ENCODE results near the gene TMOD4.
"Not testable (repeated sequence)": the region's sequence is repeated elsewhere in the genome, so short reads cannot be mapped to it uniquely, and the experiment has no call there.

TMOD4 gene

DNA sequence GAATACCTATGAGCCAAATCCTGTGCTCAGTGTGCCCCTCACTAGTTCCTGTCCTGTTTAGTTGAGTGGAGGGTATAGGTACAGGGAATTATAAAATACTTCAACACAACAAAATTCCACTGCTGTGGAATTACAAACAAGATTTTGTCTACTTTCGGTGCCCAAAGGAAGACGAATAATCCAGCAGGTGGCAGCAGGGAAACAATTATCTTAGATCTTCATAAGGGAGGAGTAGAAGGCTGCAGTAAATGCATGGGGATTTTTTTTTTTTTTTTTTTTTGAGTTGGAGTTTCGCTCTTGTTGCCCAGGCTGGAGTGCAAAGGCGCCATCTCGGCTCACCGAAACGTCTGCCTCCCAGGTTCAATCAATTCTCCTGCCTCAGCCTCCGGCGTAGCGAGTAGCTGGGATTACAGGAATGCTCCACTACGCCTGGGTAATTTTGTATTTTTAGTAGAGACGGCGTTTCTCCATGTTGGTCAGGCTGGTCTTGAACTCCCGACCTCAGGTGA, 20.6 kb upstream of the TMOD4 start:
- 74 to 76% methylated on average over 8 to 10 of the region's 14 CpGs for WGBS, 2 experiments (ENCODE audit: insufficient coverage in 2 of 2)
- peaks cover 5% of the 10 kb centered on the region for H3K36me3 ChIP-seq (ENCODE audit: control insufficient read depth, insufficient read depth, low read length)
- H3K9me3 ChIP-seq (ENCODE audit: control insufficient read depth, low read length), result no peaks in the 10 kb centered on the region
- no peak overlapping the region for H3K27ac ChIP-seq (ENCODE audit: low read depth, low read length, severe bottlenecking)
- no peaks in the 10 kb centered on the region for H3K4me1 ChIP-seq (ENCODE audit: control insufficient read depth, insufficient read depth, low read length, poor library complexity, severe bottlenecking)
- H3K4me3 ChIP-seq (ENCODE audit: extremely low read depth, insufficient read depth, low read length, poor library complexity, severe bottlenecking), result no peak overlapping the region

DNA sequence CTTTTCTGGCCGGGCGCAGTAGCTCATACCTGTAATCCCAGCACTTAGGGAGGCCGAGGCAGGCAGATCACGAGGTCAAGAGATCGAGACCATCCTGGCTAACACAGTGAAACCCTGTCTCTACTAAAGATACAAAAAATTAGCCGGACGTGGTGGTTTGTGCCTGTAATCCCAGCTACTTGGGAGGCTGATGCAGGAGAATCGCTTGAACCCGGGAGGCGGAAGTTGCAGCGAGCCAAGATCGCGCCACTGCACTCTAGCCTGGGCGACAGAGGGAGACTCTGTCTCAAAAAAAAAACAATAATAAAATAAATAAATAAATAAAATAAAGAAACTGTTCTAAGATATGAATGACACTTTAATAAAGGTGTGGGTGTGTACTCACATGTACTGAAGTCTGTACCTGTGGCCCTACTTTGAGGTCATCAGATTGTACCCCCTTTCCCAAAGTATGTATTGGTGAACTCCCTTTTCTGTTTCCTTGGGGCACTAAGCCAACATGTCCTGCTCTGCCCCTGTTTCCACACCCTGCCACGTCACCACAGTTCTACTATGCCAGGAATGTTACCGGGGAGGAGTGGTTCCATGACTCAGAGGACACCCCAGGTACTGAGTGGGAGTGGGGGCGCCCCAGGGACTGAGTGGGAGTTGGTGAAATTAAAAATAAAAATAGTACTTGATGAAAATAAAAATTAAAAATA, 19.3 kb upstream of the TMOD4 start:
- not testable (repeated sequence) for H3K4me1 ChIP-seq (ENCODE audit: control insufficient read depth, insufficient read depth, low read length, poor library complexity, severe bottlenecking); H3K36me3 ChIP-seq (ENCODE audit: control insufficient read depth, insufficient read depth, low read length); H3K9me3 ChIP-seq (ENCODE audit: control insufficient read depth, low read length); H3K27ac ChIP-seq (ENCODE audit: low read depth, low read length, severe bottlenecking); H3K4me3 ChIP-seq (ENCODE audit: extremely low read depth, insufficient read depth, low read length, poor library complexity, severe bottlenecking)
- WGBS, 2 experiments (ENCODE audit: insufficient coverage in 2 of 2), result 84 to 92% methylated on average over 7 to 12 of the region's 17 CpGs

DNA sequence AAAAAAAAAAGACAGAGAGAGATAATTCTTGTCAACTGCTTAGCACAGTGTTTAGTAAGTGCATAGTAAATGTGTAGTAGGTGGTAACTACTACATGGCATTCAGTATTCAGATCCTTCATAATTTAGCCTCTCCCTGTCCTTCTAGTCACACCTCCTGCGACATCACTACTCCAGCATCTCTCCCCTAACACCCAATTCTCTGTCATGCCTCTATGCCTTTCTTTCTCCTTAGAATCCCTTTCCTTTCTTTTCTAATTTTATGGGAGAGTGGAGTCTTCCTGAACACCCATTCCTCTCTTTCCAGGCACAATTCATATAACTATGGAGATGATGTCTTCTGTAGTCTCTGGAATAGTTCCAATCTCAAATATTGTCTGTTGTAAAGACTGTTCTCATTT, 18.1 kb upstream of the TMOD4 start:
- no peaks in the 10 kb centered on the region for H3K9me3 ChIP-seq (ENCODE audit: control insufficient read depth, low read length)
- no peak overlapping the region for H3K27ac ChIP-seq (ENCODE audit: low read depth, low read length, severe bottlenecking)
- no peak overlapping the region for H3K4me3 ChIP-seq (ENCODE audit: extremely low read depth, insufficient read depth, low read length, poor library complexity, severe bottlenecking)
- 67% methylated on average over 1 of the region's 1 CpG; no CpG with 5 or more reads in 1 of the 2 experiments for WGBS, 2 experiments (ENCODE audit: insufficient coverage in 2 of 2)
- no peaks in the 10 kb centered on the region for H3K4me1 ChIP-seq (ENCODE audit: control insufficient read depth, insufficient read depth, low read length, poor library complexity, severe bottlenecking)
- no peaks in the 10 kb centered on the region for H3K36me3 ChIP-seq (ENCODE audit: control insufficient read depth, insufficient read depth, low read length)

DNA sequence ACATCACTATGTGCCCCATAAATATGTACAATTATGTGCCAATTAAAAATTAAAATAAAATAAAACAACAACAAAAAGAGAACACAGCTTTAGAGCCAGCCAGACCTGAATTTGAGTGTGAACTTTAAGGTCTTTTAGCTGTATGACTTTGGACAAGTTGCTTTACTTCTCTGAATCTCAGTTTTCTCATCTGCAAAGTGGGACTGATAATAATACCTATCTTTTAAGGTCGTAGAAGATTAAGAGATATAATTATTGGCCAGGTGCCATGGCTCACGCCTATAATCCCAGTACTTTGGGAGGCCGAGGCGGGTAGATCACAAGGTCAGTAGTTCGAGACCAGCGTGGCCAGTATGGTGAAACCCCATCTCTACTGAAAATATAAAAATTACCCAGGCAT, 17.5 kb upstream of the TMOD4 start:
- 96% methylated on average over 5 to 6 of the region's 6 CpGs for WGBS, 2 experiments (ENCODE audit: insufficient coverage in 2 of 2)
- Histone ChIP-seq H3K4me3 (ENCODE audit: extremely low read depth, insufficient read depth, low read length, poor library complexity, severe bottlenecking) (no peak overlapping the region), H3K27ac (ENCODE audit: low read depth, low read length, severe bottlenecking) (no peak overlapping the region), H3K36me3 (ENCODE audit: control insufficient read depth, insufficient read depth, low read length) (no peaks in the 10 kb centered on the region), H3K4me1 (ENCODE audit: control insufficient read depth, insufficient read depth, low read length, poor library complexity, severe bottlenecking) (no peaks in the 10 kb centered on the region), H3K9me3 (ENCODE audit: control insufficient read depth, low read length) (no peaks in the 10 kb centered on the region)

DNA sequence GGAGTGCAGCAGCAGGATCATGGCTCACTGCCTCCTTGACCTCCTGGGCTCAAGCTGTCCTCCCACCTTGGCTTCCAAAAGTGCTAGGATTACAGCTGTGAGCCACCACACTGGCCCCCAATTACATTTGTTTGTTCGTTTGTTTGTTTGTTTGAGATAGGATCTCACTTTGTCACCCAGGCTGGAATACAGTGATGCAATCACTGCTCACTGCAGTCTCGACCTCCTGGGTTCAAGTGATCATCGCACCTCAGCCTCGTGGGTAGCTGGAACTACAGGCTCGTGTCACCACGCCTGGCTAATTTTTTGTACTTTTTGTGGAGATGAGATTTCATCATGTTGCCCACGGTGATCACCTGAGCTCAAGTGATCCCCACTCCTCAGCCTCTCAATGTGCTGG, 16.3 kb upstream of the TMOD4 start:
- Histone ChIP-seq H3K27ac (ENCODE audit: low read depth, low read length, severe bottlenecking) (no peak overlapping the region), H3K9me3 (ENCODE audit: control insufficient read depth, low read length) (no peaks in the 10 kb centered on the region), H3K4me1 (ENCODE audit: control insufficient read depth, insufficient read depth, low read length, poor library complexity, severe bottlenecking) (no peaks in the 10 kb centered on the region), H3K4me3 (ENCODE audit: extremely low read depth, insufficient read depth, low read length, poor library complexity, severe bottlenecking) (no peak overlapping the region), H3K36me3 (ENCODE audit: control insufficient read depth, insufficient read depth, low read length) (no peaks in the 10 kb centered on the region)
- whole genome bisulfite sequencing, 2 experiments (ENCODE audit: insufficient coverage in 2 of 2), result 88 to 100% methylated on average over 1 to 4 of the region's 7 CpGs

DNA sequence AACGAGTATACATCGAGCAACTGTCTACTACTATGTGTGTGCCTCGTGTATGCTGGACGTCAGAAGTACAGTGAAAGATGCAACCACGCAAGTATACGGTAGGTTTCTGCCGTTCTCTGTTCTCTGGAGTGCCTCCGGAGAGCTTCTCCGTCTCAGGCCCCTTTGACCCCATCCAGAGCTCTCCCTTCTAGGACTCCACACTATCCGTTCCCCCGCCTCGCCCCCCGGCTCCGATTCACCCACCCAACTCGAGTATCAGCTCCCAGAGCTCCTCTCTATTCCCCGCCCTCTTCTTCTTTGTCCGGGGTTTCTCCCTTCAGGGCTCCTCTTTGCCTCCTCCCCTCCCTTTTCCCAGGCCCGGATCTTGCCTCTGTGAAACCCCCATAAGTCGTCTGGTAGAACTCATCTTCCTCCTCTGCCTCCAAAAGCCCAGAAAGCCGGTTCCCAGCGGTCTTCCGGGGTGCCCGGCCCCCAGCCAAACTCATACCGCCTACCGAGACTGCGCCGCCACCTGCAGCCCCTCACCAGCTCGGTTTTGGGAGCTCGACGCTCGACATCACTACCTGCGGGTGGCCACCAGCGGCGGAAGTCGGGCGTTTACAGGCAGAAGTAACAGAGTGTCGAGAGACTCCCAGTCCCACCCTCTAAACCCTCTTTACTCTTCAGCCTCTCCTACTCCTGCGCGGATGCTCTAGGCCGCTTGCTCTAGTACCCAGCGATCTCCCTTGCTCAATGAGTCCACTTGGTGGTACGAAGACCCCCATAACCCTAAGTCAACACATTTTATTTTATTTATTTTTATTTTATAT, 14.1 kb upstream of the TMOD4 start, which contains the start of gene VPS72:
TSS of gene VPS72 (minus strand) at position 561 of the 809 bp plus-strand sequence. CDS start at position 485, 76 bp downstream.
- no peaks in the 10 kb centered on the region for H3K4me1 ChIP-seq (ENCODE audit: control insufficient read depth, insufficient read depth, low read length, poor library complexity, severe bottlenecking)
- 0% methylated on average over 32 to 35 of the region's 42 CpGs for WGBS, 2 experiments (ENCODE audit: insufficient coverage in 2 of 2)
- H3K4me3 ChIP-seq (ENCODE audit: extremely low read depth, insufficient read depth, low read length, poor library complexity, severe bottlenecking), result peak within 1 kb of the TSS; percentile 73
- H3K27ac ChIP-seq (ENCODE audit: low read depth, low read length, severe bottlenecking), result peak within 1 kb of the TSS; percentile 73
- H3K36me3 ChIP-seq (ENCODE audit: control insufficient read depth, insufficient read depth, low read length), result peaks cover 13% of the 10 kb centered on the region
- no peaks in the 10 kb centered on the region for H3K9me3 ChIP-seq (ENCODE audit: control insufficient read depth, low read length)

DNA sequence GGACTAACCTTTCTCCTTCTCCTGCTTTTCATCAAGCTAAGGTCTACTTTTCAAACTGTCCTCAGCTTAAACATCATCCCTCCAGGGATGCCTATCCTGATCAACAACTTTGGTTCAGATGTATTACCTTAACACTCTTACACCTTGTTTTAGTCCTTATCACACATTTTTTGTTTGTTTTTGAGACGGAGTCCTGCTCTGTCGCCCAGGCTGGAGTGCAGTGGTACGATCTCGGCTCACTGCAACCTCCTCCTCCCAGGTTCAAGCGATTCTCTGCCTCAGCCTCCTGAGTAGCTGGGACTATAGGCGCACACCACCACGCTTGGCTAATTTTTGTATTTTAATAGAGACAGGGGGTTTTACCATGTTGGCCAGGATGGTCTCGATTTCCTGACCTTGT, 12.9 kb upstream of the TMOD4 start:
- 91 to 95% methylated on average over 5 to 7 of the region's 8 CpGs for WGBS, 2 experiments (ENCODE audit: insufficient coverage in 2 of 2)
- peak overlapping the region; percentile 73 for H3K4me3 ChIP-seq (ENCODE audit: extremely low read depth, insufficient read depth, low read length, poor library complexity, severe bottlenecking)
- not testable (repeated sequence) for H3K9me3 ChIP-seq (ENCODE audit: control insufficient read depth, low read length); H3K4me1 ChIP-seq (ENCODE audit: control insufficient read depth, insufficient read depth, low read length, poor library complexity, severe bottlenecking); H3K27ac ChIP-seq (ENCODE audit: low read depth, low read length, severe bottlenecking)
- peaks cover 24% of the 10 kb centered on the region for H3K36me3 ChIP-seq (ENCODE audit: control insufficient read depth, insufficient read depth, low read length)

DNA sequence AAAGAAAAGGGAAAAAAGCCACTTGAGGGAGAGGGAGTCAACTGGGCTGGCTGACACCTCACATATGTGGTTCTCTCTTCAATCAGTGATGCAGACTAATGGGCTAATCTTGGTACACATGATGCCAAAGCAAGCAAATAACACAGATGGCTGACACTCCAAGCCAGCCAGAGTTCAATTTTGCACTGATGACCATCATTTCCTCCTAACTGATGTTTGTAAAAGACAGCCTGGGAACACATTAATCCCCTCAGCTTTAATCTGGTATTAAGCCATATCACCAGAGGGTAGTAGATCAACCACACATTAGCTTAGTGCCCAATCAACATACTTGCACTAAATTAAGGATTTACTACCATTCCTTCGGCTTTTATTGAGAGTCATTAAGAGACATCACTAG, 11.4 kb upstream of the TMOD4 start:
- peaks cover 39% of the 10 kb centered on the region for H3K36me3 ChIP-seq (ENCODE audit: control insufficient read depth, insufficient read depth, low read length)
- no peaks in the 10 kb centered on the region for H3K4me1 ChIP-seq (ENCODE audit: control insufficient read depth, insufficient read depth, low read length, poor library complexity, severe bottlenecking)
- no peaks in the 10 kb centered on the region for H3K9me3 ChIP-seq (ENCODE audit: control insufficient read depth, low read length)
- no peak overlapping the region for H3K27ac ChIP-seq (ENCODE audit: low read depth, low read length, severe bottlenecking)
- WGBS, 2 experiments (ENCODE audit: insufficient coverage in 2 of 2), result no CpG with 5 or more reads among the region's 1 CpG
- no peak overlapping the region for H3K4me3 ChIP-seq (ENCODE audit: extremely low read depth, insufficient read depth, low read length, poor library complexity, severe bottlenecking)

DNA sequence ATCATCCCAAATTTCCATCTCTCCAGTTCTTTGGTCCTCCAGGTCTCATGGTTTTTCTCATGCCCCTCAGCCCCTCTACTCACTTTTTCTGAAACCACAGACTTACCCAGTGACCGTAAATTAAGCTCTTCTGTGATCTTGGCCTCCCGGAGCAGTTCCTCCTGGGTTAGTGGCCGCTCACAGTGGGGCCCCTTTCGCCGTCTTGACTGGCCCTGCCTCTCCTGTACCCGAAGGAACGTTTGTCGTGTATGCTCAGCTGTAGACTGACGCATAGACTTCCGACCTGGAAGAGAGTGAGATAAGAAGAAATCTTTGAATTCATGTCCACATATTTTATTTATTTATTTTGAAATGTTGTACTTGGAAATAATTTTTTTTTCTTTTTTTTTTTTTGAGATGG, 8.4 kb upstream of the TMOD4 start:
- Histone ChIP-seq H3K4me3 (ENCODE audit: extremely low read depth, insufficient read depth, low read length, poor library complexity, severe bottlenecking) (no peak overlapping the region), H3K27ac (ENCODE audit: low read depth, low read length, severe bottlenecking) (no peak overlapping the region), H3K9me3 (ENCODE audit: control insufficient read depth, low read length) (no peaks in the 10 kb centered on the region), H3K4me1 (ENCODE audit: control insufficient read depth, insufficient read depth, low read length, poor library complexity, severe bottlenecking) (no peaks in the 10 kb centered on the region), H3K36me3 (ENCODE audit: control insufficient read depth, insufficient read depth, low read length) (peaks cover 67% of the 10 kb centered on the region)
- 95 to 98% methylated on average over 5 of the region's 10 CpGs for WGBS, 2 experiments (ENCODE audit: insufficient coverage in 2 of 2)

DNA sequence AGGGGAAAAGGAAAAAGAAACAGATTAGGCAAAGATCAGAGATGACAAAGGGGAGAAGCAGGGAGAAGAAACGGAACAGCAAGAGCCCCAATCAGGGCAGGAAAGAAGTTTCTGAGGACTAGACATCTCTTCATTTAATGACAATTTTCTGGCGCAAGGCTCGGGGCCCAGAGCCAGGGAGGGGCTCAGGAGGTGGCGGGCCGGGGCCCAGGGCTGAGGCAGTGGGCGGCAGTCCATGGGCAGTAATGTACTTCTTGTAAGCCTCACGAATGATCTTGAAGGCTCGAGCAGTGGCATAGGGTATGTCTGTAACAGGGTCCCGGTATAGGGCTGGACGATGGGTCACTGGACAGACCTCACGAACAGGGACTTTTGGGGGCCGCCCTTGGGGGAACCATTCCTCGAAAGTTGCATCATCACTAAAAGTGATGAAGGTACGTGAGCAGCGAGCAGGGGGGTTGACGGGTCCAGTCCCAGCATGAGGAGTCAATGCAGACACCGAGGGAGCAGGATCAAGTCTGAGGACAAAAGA, 799 bp upstream of the TMOD4 start:
- 93 to 97% methylated on average over 17 of the region's 17 CpGs for WGBS, 2 experiments (ENCODE audit: insufficient coverage in 2 of 2)
- Histone ChIP-seq H3K9me3 (ENCODE audit: control insufficient read depth, low read length) (no peaks in the 10 kb centered on the region), H3K4me1 (ENCODE audit: control insufficient read depth, insufficient read depth, low read length, poor library complexity, severe bottlenecking) (no peaks in the 10 kb centered on the region), H3K36me3 (ENCODE audit: control insufficient read depth, insufficient read depth, low read length) (peaks cover 78% of the 10 kb centered on the region), H3K4me3 (ENCODE audit: extremely low read depth, insufficient read depth, low read length, poor library complexity, severe bottlenecking) (no peak overlapping the region), H3K27ac (ENCODE audit: low read depth, low read length, severe bottlenecking) (no peak overlapping the region)
